ENCODE measurements around the gene KNSTRN. TPM values are rescaled to one million over a fixed set of nuclear protein-coding genes. Genes with fewer than 3 reads are reported as not detected.
A peak's percentile ranks its signal among the peaks of the same experiment; 100 is the strongest.

The KNSTRN gene
- total and polyA plus RNA-seq, 8 donors: 4.0 to 16.3 (median 12.5) TPM

- no peaks in the 10 kb centered on the region for H3K9me3 ChIP-seq
- H3K4me1 ChIP-seq: peaks cover 33 to 74% (median 68%) of the 10 kb centered on the region in 4 donors
- no peak for DNase-seq
- H3K27me3 ChIP-seq: no peaks in the 10 kb centered on the region
- H3K27ac ChIP-seq: peak overlapping the region; percentile 37 to 74 (median 71)
- peak overlapping the region in 1 of 4 donors; percentile 3 for H3K4me3 ChIP-seq
- WGBS, 5 donors: 70 to 77% (median 74%) methylated on average over 4 to 10 of the region's 10 CpGs
- intact Hi-C loops (cut with DNase I; ENCODE audit: low total_unique reads): no loop called here
- H3K36me3 ChIP-seq: no peaks in the 10 kb centered on the region
- TF ChIP-seq POLR2AphosphoS5 (IDR thresholded peaks at IDR 0.05) (no peak), POLR2A (IDR thresholded peaks at IDR 0.05) (no peak), EP300 (IDR thresholded peaks at IDR 0.05) (no peak), CTCF (IDR thresholded peaks at IDR 0.05) (no peak)
These were observed 37.2 kb upstream of the KNSTRN start for GRCh38 chr15:40345225-40345866.

- no peak overlapping the region for H3K4me3 ChIP-seq
- 54 to 69% (median 58%) methylated on average over 6 of the region's 6 CpGs for WGBS, 5 donors
- peak; percentile 72 to 92 for DNase-seq
- intact Hi-C loops (cut with DNase I; ENCODE audit: low total_unique reads): no loop called here
- no peaks in the 10 kb centered on the region for H3K9me3 ChIP-seq
- H3K27ac ChIP-seq: peak overlapping the region; percentile 37 to 74 (median 71)
- no peaks in the 10 kb centered on the region for H3K27me3 ChIP-seq
- H3K4me1 ChIP-seq: peaks cover 27 to 67% (median 61%) of the 10 kb centered on the region in 4 donors
- no peaks in the 10 kb centered on the region for H3K36me3 ChIP-seq
- TF ChIP-seq POLR2AphosphoS5 (IDR thresholded peaks at IDR 0.05): peak in 2 of 3 donors; percentile 61 to 78
- TF ChIP-seq POLR2A (IDR thresholded peaks at IDR 0.05): no peak
- TF ChIP-seq CTCF (IDR thresholded peaks at IDR 0.05): no peak
- TF ChIP-seq EP300 (IDR thresholded peaks at IDR 0.05): no peak
These were observed 36.5 kb upstream of the KNSTRN start for GRCh38 chr15:40345867-40346578.

- 77 to 87% (median 83%) methylated on average over 15 of the region's 15 CpGs for WGBS, 5 donors
- no peaks in the 10 kb centered on the region for H3K27me3 ChIP-seq
- intact Hi-C loops (cut with DNase I; ENCODE audit: low total_unique reads): no loop called here
- H3K9me3 ChIP-seq: no peaks in the 10 kb centered on the region
- no peak for DNase-seq
- no peak for TF ChIP-seq CTCF (IDR thresholded peaks at IDR 0.05)
- TF ChIP-seq POLR2A (IDR thresholded peaks at IDR 0.05): no peak
- TF ChIP-seq EP300 (IDR thresholded peaks at IDR 0.05): no peak
- TF ChIP-seq POLR2AphosphoS5 (IDR thresholded peaks at IDR 0.05): no peak
- no peak overlapping the region for H3K4me3 ChIP-seq
- no peaks in the 10 kb centered on the region for H3K36me3 ChIP-seq
- peak overlapping the region; percentile 37 to 74 (median 71) for H3K27ac ChIP-seq
- peaks cover 20 to 59% (median 55%) of the 10 kb centered on the region in 4 donors for H3K4me1 ChIP-seq
These were observed 35.7 kb upstream of the KNSTRN start for GRCh38 chr15:40346579-40347558.

Data from stomach (tissue), 9 donors.